KMS-11 (cell line): ENCODE measurements around the gene MYZAP.

ENCODE experiments used
- H2AFZ ChIP-seq: fragments of 200-600 bp; sonication (generic); 2 replicates; pipeline ENCODE4 v1.6.1; 2016; ENCODE audit warnings: antibody characterized with exemption, mixed run types, low read depth
- H3K27ac ChIP-seq: fragments of 200-600 bp; sonication (generic); 2 replicates; pipeline ENCODE4 v1.6.1; 2016; ENCODE audit warnings: mild to moderate bottlenecking, mixed run types
- H3K27me3 ChIP-seq: fragments of 200-600 bp; sonication (generic); 2 replicates; pipeline ENCODE4 v1.6.1; 2017; ENCODE audit warnings: mild to moderate bottlenecking, low read depth, mixed run types, moderate library complexity; ENCODE audit not compliant: insufficient read depth
- H3K36me3 ChIP-seq: fragments of 200-600 bp; sonication (generic); 2 replicates; pipeline ENCODE4 v1.6.1; 2017; ENCODE audit warnings: mild to moderate bottlenecking, mixed run types; ENCODE audit not compliant: insufficient read depth
- H3K4me1 ChIP-seq: fragments of 200-600 bp; sonication (generic); 2 replicates; pipeline ENCODE4 v1.6.1; 2016; ENCODE audit warnings: mild to moderate bottlenecking, low read depth, mixed run types; ENCODE audit not compliant: poor library complexity, severe bottlenecking
- H3K4me2 ChIP-seq: fragments of 200-600 bp; sonication (generic); 2 replicates; pipeline ENCODE4 v1.7.0; 2016; ENCODE audit warnings: mild to moderate bottlenecking, mixed run types
- H3K4me3 ChIP-seq: fragments of 200-600 bp; sonication (generic); IDR thresholded peaks from 2 replicates; pipeline ENCODE4 v1.6.1; 2017; ENCODE audit warnings: low read depth, low read length, mixed read lengths; ENCODE audit not compliant: insufficient read depth
- H3K79me2 ChIP-seq: fragments of 200-600 bp; sonication (generic); 2 replicates; pipeline ENCODE4 v1.6.1; 2016; ENCODE audit warnings: low read depth, mixed run types; ENCODE audit not compliant: insufficient read depth
- H3K9ac ChIP-seq: fragments of 200-600 bp; sonication (generic); 2 replicates; pipeline ENCODE4 v1.6.1; 2016; ENCODE audit warnings: mild to moderate bottlenecking, mixed run types
- H4K20me1 ChIP-seq: fragments of 200-600 bp; sonication (generic); 2 replicates; pipeline ENCODE4 v1.6.1; 2016; ENCODE audit warnings: mild to moderate bottlenecking, mixed run types; ENCODE audit not compliant: insufficient read depth
- CTCF ChIP-seq: fragments of 200-600 bp; sonication (generic); conservative IDR thresholded peaks from 2 replicates; pipeline ENCODE4 v1.6.1; 2017; ENCODE audit warnings: low read depth, mild to moderate bottlenecking, antibody characterized with exemption, low read length, moderate library complexity, mixed read lengths

Gene MYZAP

GRCh38 chr15:57592426-57592825, 722 bp downstream of the MYZAP start:
- no peak for TF ChIP-seq CTCF
- Histone ChIP-seq H2AFZ (no peak overlapping the region), H3K4me1 (no peaks in the 10 kb centered on the region), H3K36me3 (no peaks in the 10 kb centered on the region), H3K27ac (no peak overlapping the region), H3K4me2 (no peak overlapping the region), H3K4me3 (no peak overlapping the region), H4K20me1 (no peaks in the 10 kb centered on the region), H3K9ac (no peak overlapping the region), H3K27me3 (no peaks in the 10 kb centered on the region), H3K79me2 (no peaks in the 10 kb centered on the region)

- H3K27ac ChIP-seq = no peak overlapping the region
- H3K27me3 ChIP-seq = no peaks in the 10 kb centered on the region
- H3K4me1 ChIP-seq = no peaks in the 10 kb centered on the region
- H3K9ac ChIP-seq = no peak overlapping the region
- H3K79me2 ChIP-seq = no peaks in the 10 kb centered on the region
- no peaks in the 10 kb centered on the region for H4K20me1 ChIP-seq
- no peaks in the 10 kb centered on the region for H3K36me3 ChIP-seq
- no peak overlapping the region for H2AFZ ChIP-seq
- no peak overlapping the region for H3K4me2 ChIP-seq
- H3K4me3 ChIP-seq = no peak overlapping the region
- no peak for TF ChIP-seq CTCF
Observed at GRCh38 chr15:57592836-57593420, 1.2 kb downstream of the MYZAP start.

- Histone ChIP-seq H3K4me1 (no peaks in the 10 kb centered on the region), H2AFZ (no peak overlapping the region), H3K4me2 (no peak overlapping the region), H3K4me3 (no peak overlapping the region), H3K36me3 (no peaks in the 10 kb centered on the region), H4K20me1 (no peaks in the 10 kb centered on the region), H3K27ac (no peak overlapping the region), H3K9ac (no peak overlapping the region), H3K27me3 (no peaks in the 10 kb centered on the region), H3K79me2 (no peaks in the 10 kb centered on the region)
- TF ChIP-seq CTCF = no peak
Observed at GRCh38 chr15:57594479-57594878, 2.8 kb downstream of the MYZAP start.

- no peaks in the 10 kb centered on the region for H3K36me3 ChIP-seq
- H3K27ac ChIP-seq = no peak overlapping the region
- no peak overlapping the region for H3K4me3 ChIP-seq
- TF ChIP-seq CTCF = no peak
- H2AFZ ChIP-seq = no peak overlapping the region
- H3K27me3 ChIP-seq = no peaks in the 10 kb centered on the region
- H4K20me1 ChIP-seq = no peaks in the 10 kb centered on the region
- H3K9ac ChIP-seq = no peak overlapping the region
- H3K79me2 ChIP-seq = no peaks in the 10 kb centered on the region
- no peak overlapping the region for H3K4me2 ChIP-seq
- no peaks in the 10 kb centered on the region for H3K4me1 ChIP-seq
Observed at GRCh38 chr15:57595011-57595866, 3.5 kb downstream of the MYZAP start.
